Heart left ventricle (tissue), 13 donors: Measurements from ENCODE around the gene TAF1D.

Source experiments
- POLR2A ChIP-seq, 2 donors: fragments of 450-650 bp; IDR thresholded peaks; one replicate each; pipeline ENCODE4 v1.6.1; 2017; ENCODE audit warnings: antibody characterized with exemption in 2 of 2, mild to moderate bottlenecking in 2 of 2, moderate library complexity in 2 of 2
- TF ChIP-seq, protein P1 (sequence below), 12 donors: fragments of 200-600 bp; sonication (generic) in 4 of 12; IDR thresholded peaks; one replicate each; pipeline versions ENCODE4 v1.5.0 to v1.8.0; 2018 to 2022; ENCODE audit warnings: antibody characterized with exemption in 12 of 12, mild to moderate bottlenecking in 5 of 12
- donor health status: ischemic (EF 13 %, LVEDD 7.1; RV severe dilation, severe dysfunction).
- donor health status: DM: no; HTN: yes; CAD: no.
- donor health status: DM: no; HTN: no; CAD: no.
- donor health status: ischemic (EF 25% LVEDD 6.9; RV normal size, moderate dysfunction).
- donor health status: ischemic (EF 25% LVEDD 5.7; RV mildly dilated, moderate dysfunction).
- donor health status: ischemic (EF 35%, LVEDD 5.7; RV mildly dilated, moderate dysfunction).
- donor health status: nonischemic (EF 11% LVEDD 7.7; RV severe dilation, severe dysfunction).
- donor health status: DM: yes; HTN: yes; CAD: no.
- donor health status: PGD.
- donor health status: ischemic (EF 29% LVEDD 5.4; RV normal size, mild dysfunction).
- donor health status: nonischemic (EF 23%, LVEDD 6.1; RV moderate dilation, normal function).

DNA sequence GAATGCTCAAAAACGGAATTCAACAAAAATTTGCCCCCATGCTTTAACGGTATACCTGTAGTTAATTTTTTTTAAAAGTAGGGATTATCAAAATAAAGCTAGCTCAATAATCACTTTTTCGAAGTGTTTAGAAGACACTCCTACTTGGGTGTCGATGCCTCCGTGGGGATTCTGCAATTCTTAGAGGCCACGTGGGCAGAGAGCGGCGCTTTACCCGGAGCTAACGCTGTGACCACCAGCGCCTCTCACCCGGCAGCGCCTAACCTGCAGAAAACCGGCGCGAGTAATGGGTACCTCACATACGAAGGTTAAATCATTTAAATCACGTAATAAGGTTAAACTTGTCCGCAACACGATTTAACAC, 583 bp downstream of the TAF1D start:
- TF ChIP-seq, protein P1, sequence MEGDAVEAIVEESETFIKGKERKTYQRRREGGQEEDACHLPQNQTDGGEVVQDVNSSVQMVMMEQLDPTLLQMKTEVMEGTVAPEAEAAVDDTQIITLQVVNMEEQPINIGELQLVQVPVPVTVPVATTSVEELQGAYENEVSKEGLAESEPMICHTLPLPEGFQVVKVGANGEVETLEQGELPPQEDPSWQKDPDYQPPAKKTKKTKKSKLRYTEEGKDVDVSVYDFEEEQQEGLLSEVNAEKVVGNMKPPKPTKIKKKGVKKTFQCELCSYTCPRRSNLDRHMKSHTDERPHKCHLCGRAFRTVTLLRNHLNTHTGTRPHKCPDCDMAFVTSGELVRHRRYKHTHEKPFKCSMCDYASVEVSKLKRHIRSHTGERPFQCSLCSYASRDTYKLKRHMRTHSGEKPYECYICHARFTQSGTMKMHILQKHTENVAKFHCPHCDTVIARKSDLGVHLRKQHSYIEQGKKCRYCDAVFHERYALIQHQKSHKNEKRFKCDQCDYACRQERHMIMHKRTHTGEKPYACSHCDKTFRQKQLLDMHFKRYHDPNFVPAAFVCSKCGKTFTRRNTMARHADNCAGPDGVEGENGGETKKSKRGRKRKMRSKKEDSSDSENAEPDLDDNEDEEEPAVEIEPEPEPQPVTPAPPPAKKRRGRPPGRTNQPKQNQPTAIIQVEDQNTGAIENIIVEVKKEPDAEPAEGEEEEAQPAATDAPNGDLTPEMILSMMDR (IDR thresholded peaks at IDR 0.05) = peak in 1 of 12 donors; percentile 18
- TF ChIP-seq POLR2A (IDR thresholded peaks at IDR 0.05) = no peak
